Cardiac muscle cell (in vitro differentiated cells and primary cell): Measurements from ENCODE around the gene APBA2. TPM values are rescaled to one million over a fixed set of nuclear protein-coding genes. Genes with fewer than 3 reads are reported as not detected.

ENCODE experiments used
- DNase-seq, 2 donors: peaks; one replicate each; pipeline versions ENCODE4 v3.0.0 to v3.0.0-alpha.2; 2010 to 2017; ENCODE audit warnings: low read depth in 1 of 2, low spot score in 1 of 2
- H3K27ac ChIP-seq: fragments of 200-600 bp; sonication (generic); 2 replicates; pipeline ENCODE4 v1.5.1; 2016
- H3K27me3 ChIP-seq: fragments of 200-600 bp; sonication (generic); 2 replicates; pipeline ENCODE4 v1.6.0; 2016; ENCODE audit warnings: control low read depth
- H3K36me3 ChIP-seq: fragments of 200-600 bp; sonication (generic); 2 replicates; pipeline ENCODE4 v1.5.1; 2016; ENCODE audit warnings: control low read depth
- H3K4me1 ChIP-seq: fragments of 200-600 bp; sonication (generic); 2 replicates; pipeline ENCODE4 v1.8.1; 2017; ENCODE audit warnings: low read depth, mild to moderate bottlenecking, mixed run types
- H3K4me3 ChIP-seq: fragments of 200-600 bp; sonication (generic); 2 replicates; pipeline ENCODE4 v1.5.1; 2016; ENCODE audit warnings: mild to moderate bottlenecking
- H3K9me3 ChIP-seq: fragments of 200-600 bp; sonication (generic); 2 replicates; pipeline ENCODE4 v1.5.1; 2017; ENCODE audit warnings: low read depth, mild to moderate bottlenecking, control low read depth
- polyA plus RNA-seq: library from polyadenylated mRNA; unstranded; fragments of >200 nt; fragmentation: Nextera tagmentation; extraction: Ambion mirVana; gene quantifications from 2 replicates; pipeline ENCODE4 v1.2.1, GENCODE V29; 2016
- total RNA-seq: library from RNA; depleted of rRNA; stranded (reverse); fragments of >200 nt; gene quantifications from 2 replicates; pipeline ENCODE4 v1.2.3, GENCODE V29; 2016
- TF ChIP-seq, protein P1 (sequence below): IDR thresholded peaks from 2 replicates; pipeline ENCODE4 v1.5.1; 2012; ENCODE audit warnings: low read depth, mild to moderate bottlenecking, low read length

APBA2 gene
- total and polyA plus RNA-seq, 2 experiments from 2014 or later: 20.5 to 33.2 TPM

DNA sequence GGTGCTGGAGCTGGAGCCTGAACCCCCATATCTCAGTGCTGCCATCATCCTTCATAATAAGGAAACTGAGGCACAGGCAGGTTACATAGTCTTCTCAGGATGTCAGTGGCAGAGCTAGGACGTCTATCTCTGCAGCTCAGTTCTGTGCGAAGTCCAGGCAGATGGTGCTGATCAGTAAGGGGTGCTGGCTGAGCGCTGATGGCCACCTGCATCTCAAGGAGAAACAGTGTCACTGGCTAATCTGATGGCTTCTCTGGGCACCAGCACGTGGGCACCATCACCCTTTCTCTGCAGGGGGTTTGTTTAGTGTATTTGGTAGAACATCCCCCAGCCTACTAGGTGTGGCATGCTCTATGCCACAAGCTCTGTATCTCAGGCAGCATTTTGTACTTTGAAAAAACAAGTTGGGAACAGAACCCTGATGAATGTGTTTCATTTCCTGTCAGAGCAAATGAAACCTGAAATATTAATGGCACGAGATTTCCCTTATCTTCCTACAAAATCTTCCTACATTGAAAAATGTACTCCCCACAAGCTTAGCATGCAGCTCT is 35.1 kb downstream of the APBA2 start:
- TF ChIP-seq, protein P1, sequence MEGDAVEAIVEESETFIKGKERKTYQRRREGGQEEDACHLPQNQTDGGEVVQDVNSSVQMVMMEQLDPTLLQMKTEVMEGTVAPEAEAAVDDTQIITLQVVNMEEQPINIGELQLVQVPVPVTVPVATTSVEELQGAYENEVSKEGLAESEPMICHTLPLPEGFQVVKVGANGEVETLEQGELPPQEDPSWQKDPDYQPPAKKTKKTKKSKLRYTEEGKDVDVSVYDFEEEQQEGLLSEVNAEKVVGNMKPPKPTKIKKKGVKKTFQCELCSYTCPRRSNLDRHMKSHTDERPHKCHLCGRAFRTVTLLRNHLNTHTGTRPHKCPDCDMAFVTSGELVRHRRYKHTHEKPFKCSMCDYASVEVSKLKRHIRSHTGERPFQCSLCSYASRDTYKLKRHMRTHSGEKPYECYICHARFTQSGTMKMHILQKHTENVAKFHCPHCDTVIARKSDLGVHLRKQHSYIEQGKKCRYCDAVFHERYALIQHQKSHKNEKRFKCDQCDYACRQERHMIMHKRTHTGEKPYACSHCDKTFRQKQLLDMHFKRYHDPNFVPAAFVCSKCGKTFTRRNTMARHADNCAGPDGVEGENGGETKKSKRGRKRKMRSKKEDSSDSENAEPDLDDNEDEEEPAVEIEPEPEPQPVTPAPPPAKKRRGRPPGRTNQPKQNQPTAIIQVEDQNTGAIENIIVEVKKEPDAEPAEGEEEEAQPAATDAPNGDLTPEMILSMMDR: no peak
- H3K9me3 ChIP-seq: no peaks in the 10 kb centered on the region
- H3K27me3 ChIP-seq: no peaks in the 10 kb centered on the region
- DNase-seq: no peak
- H3K4me3 ChIP-seq: no peak overlapping the region
- no peaks in the 10 kb centered on the region for H3K36me3 ChIP-seq
- H3K27ac ChIP-seq: no peak overlapping the region
- no peaks in the 10 kb centered on the region for H3K4me1 ChIP-seq

DNA sequence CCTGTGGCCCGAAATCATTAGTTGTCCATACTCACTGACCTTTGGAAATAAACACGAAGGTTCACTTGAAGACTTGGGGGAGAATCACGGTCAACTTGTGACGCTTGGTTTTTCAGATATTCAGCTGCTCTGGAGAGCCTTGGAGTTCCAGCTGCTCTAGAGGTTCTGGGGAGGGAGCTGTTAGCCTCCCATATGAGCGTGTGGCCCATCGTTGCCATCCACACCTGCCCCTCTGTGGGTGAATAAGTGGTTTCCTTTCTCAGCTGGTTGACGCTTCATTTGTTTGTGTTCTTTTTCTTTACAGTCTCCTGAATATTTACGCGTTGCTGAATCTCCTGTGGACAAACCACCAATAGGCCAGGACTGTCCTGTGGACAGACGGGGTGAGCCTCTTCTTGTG is 35.6 kb downstream of the APBA2 start:
- no peaks in the 10 kb centered on the region for H3K36me3 ChIP-seq
- no peaks in the 10 kb centered on the region for H3K27me3 ChIP-seq
- no peak overlapping the region for H3K4me3 ChIP-seq
- DNase-seq: no peak
- no peaks in the 10 kb centered on the region for H3K4me1 ChIP-seq
- TF ChIP-seq, protein P1: no peak
- H3K27ac ChIP-seq: no peak overlapping the region
- no peaks in the 10 kb centered on the region for H3K9me3 ChIP-seq

DNA sequence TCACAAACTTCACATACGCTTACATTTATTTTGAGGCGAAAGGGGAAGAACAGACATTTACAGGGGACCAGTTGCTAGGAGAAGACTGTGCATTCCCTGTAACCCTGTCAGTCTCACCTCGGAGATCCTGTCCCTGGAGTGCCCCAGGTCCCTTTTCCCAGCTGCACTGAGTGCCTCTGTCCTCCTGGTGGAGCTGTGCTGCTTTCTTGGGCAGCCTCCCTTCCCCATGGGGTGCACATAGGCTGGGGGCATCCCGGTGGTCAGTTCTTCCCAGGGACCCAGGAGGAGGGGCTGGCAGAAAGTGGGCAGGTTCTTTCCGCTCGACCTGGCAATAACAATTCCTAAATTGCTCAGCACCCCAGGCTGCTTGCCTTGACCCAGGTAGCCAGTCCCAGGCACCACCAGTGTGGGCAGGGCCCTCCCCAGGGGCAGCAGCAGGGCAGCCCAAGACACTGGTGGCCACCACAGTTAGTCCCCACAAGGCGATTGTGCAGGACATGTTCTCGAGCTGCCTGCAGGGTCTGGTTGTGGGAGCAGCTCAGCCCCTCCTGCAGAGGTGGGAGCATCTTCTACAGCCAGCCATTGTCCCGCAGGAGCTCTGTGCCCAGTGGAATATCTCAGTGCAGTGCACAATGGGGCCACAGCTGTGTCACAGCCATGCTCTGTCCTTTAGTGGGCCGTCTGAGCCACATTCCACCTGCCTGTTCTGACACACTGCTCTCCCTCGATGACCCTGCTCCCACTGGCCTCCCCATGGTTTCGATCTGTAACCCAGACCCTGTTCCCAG is 36.3 kb downstream of the APBA2 start:
- H3K9me3 ChIP-seq: no peaks in the 10 kb centered on the region
- H3K27ac ChIP-seq: no peak overlapping the region
- no peaks in the 10 kb centered on the region for H3K27me3 ChIP-seq
- peak in 1 of 2 donors; percentile 18 for DNase-seq
- H3K36me3 ChIP-seq: no peaks in the 10 kb centered on the region
- H3K4me1 ChIP-seq: no peaks in the 10 kb centered on the region
- H3K4me3 ChIP-seq: no peak overlapping the region
- TF ChIP-seq, protein P1: peak; percentile 20

DNA sequence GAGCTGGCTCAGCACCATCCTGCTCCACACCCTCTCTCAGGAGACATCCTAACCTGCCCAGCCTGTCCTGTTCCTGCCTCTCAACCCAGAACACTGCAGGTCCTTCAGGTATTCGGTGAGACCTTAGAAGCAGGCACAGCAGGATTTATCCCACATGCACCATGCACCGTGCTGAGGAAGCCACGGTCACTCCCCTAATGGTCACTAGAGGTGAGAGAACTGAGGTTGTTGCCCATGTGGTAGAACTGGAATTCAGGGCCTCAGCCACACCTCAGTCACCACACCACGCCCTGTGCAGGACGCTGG is 36.9 kb downstream of the APBA2 start:
- no peak for DNase-seq
- no peaks in the 10 kb centered on the region for H3K9me3 ChIP-seq
- no peaks in the 10 kb centered on the region for H3K27me3 ChIP-seq
- no peak overlapping the region for H3K4me3 ChIP-seq
- no peaks in the 10 kb centered on the region for H3K36me3 ChIP-seq
- no peaks in the 10 kb centered on the region for H3K4me1 ChIP-seq
- H3K27ac ChIP-seq: no peak overlapping the region
- TF ChIP-seq, protein P1: no peak

DNA sequence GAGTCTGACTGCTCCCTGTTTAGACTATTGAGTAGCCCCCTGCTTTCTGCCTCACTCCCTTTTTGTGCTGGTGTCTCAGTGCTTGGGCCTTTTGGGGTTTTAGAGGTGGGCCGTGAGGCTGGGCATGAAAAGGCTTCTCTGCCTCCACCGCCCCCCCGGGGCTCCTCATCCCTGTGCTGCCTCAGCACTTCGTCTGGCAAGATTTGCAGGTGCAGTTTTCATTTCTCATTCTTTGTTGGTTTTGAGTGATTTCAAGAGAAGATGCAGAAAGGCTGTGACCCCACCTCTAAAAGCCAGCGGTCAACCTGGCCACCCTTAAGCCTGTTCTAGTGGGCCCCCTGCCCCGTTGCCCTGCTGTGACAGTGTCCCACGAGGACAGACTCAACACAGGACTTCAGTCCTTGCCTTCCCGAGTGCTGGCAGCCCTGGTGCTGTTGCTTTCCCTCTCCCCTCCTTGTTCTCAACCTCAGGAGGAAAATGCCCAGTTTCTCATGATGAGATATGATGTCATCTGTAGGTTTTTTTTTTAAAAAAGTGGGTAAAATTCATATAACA is 38.0 kb downstream of the APBA2 start:
- H3K27me3 ChIP-seq: no peaks in the 10 kb centered on the region
- TF ChIP-seq, protein P1: no peak
- H3K27ac ChIP-seq: no peak overlapping the region
- H3K36me3 ChIP-seq: no peaks in the 10 kb centered on the region
- no peak for DNase-seq
- H3K4me1 ChIP-seq: no peaks in the 10 kb centered on the region
- no peaks in the 10 kb centered on the region for H3K9me3 ChIP-seq
- no peak overlapping the region for H3K4me3 ChIP-seq
